Endothelial cell of umbilical vein (primary cell): ENCODE data around the gene SLX1A.

Source experiments
- EZH2 ChIP-seq: IDR thresholded peaks from 2 replicates; pipeline ENCODE4 v1.6.1; 2012; ENCODE audit warnings: borderline replicate concordance, low read depth, mild to moderate bottlenecking, moderate library complexity, low read length, inconsistent platforms; ENCODE audit not compliant: severe bottlenecking
- FOS ChIP-seq: IDR thresholded peaks from 2 replicates; pipeline ENCODE4 v1.6.1; 2011; ENCODE audit warnings: mild to moderate bottlenecking, low read length, moderate library complexity, borderline replicate concordance; ENCODE audit not compliant: insufficient read depth
- GATA2 ChIP-seq: IDR thresholded peaks from 2 replicates; pipeline ENCODE4 v1.7.0; 2011; ENCODE audit warnings: low read depth, mild to moderate bottlenecking, moderate library complexity, mixed read lengths, low read length; ENCODE audit not compliant: insufficient read length, insufficient read depth
- JUN ChIP-seq: IDR thresholded peaks from 2 replicates; pipeline ENCODE4 v1.6.1; 2011; ENCODE audit warnings: borderline replicate concordance, low read depth; ENCODE audit not compliant: insufficient read length, insufficient read depth
- POLR2A ChIP-seq: IDR thresholded peaks from 2 replicates; pipeline ENCODE4 v1.6.1; 2012; ENCODE audit warnings: low read depth, mild to moderate bottlenecking, control low read depth, low read length
- POLR2AphosphoS5 ChIP-seq: IDR thresholded peaks from 2 replicates; pipeline ENCODE4 v1.6.1; 2012; ENCODE audit warnings: low read depth, mild to moderate bottlenecking, control low read depth, low read length, moderate library complexity; ENCODE audit not compliant: insufficient read depth
- TF ChIP-seq, protein P1 (sequence below), 2 donors: IDR thresholded peaks; 1 replicate in 1 of 2; 2 replicates in 1 of 2; pipeline ENCODE4 v1.5.1; 2011; ENCODE audit warnings: low read length in 2 of 2, mild to moderate bottlenecking in 2 of 2, moderate library complexity in 2 of 2, control low read depth in 1 of 2, inconsistent platforms in 1 of 2, low read depth in 1 of 2; ENCODE audit not compliant: insufficient read depth in 1 of 2; ENCODE audit errors: extremely low read depth in 1 of 2
- TF ChIP-seq, protein P2 (sequence below): IDR thresholded peaks from 2 replicates; pipeline ENCODE4 v1.6.1; 2011; ENCODE audit not compliant: insufficient read depth, insufficient read length

DNA sequence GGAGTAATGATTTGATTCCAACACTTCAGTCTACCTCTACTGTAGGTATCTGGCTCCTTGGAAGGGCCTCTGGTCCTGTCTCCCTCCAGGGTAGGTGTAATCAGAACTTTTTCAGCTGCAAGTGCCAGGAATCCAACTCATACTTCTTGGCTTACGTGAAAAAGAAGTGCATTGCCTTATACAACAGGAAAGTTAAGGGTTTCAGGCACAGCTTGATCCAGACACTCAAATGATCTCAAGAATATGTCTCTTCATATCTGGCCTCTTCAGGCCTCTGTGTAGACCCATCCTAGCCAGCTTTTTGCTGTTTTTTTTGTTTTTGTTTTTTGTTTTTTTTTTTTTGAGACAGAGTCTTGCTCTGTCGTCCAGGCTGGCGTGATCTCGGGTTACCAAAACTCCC lies 14.5 kb upstream of the SLX1A start:
- TF ChIP-seq, protein P1, sequence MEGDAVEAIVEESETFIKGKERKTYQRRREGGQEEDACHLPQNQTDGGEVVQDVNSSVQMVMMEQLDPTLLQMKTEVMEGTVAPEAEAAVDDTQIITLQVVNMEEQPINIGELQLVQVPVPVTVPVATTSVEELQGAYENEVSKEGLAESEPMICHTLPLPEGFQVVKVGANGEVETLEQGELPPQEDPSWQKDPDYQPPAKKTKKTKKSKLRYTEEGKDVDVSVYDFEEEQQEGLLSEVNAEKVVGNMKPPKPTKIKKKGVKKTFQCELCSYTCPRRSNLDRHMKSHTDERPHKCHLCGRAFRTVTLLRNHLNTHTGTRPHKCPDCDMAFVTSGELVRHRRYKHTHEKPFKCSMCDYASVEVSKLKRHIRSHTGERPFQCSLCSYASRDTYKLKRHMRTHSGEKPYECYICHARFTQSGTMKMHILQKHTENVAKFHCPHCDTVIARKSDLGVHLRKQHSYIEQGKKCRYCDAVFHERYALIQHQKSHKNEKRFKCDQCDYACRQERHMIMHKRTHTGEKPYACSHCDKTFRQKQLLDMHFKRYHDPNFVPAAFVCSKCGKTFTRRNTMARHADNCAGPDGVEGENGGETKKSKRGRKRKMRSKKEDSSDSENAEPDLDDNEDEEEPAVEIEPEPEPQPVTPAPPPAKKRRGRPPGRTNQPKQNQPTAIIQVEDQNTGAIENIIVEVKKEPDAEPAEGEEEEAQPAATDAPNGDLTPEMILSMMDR (IDR thresholded peaks at IDR 0.05; ENCODE audit: extremely low read depth in 1 of 2, insufficient read depth in 1 of 2, low read depth in 1 of 2, low read length in 2 of 2): no peak
- TF ChIP-seq POLR2AphosphoS5: no peak
- no peak for TF ChIP-seq POLR2A
- no peak for TF ChIP-seq GATA2
- TF ChIP-seq FOS: no peak
- TF ChIP-seq EZH2: no peak
- TF ChIP-seq, protein P2, sequence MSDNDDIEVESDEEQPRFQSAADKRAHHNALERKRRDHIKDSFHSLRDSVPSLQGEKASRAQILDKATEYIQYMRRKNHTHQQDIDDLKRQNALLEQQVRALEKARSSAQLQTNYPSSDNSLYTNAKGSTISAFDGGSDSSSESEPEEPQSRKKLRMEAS: no peak
- no peak for TF ChIP-seq JUN
